ENCODE data around the gene MACROD2. TPM values are rescaled to one million over a fixed set of nuclear protein-coding genes. Genes with fewer than 3 reads are reported as not detected.

MACROD2 gene
- total and polyA plus RNA-seq, 4 donors: 13.0 to 67.1 (median 20.7) TPM

- peak in 2 of 3 donors; percentile 29 for DNase-seq
- no peak for ATAC-seq (ENCODE audit: insufficient read depth, low FRiP score)
- Histone ChIP-seq H3K36me3 (ENCODE audit: control insufficient read depth in 4 of 4, insufficient read depth in 4 of 4, low read length in 4 of 4) (no peaks in the 10 kb centered on the region), H3K4me1 (ENCODE audit: control insufficient read depth in 5 of 5, insufficient read depth in 5 of 5, low read length in 5 of 5) (peaks cover 0 to 19% (median 0%) of the 10 kb centered on the region in 5 donors), H3K27me3 (ENCODE audit: control insufficient read depth in 3 of 3, insufficient read depth in 3 of 3, low read length in 2 of 3) (no peaks in the 10 kb centered on the region), H3K4me3 (no peak overlapping the region), H3K9ac (ENCODE audit: insufficient read depth in 1 of 2, low read length in 2 of 2) (no peak overlapping the region), H3K27ac (ENCODE audit: low read depth in 1 of 2, low read length in 1 of 2) (no peak overlapping the region), H3K9me3 (ENCODE audit: control insufficient read depth in 4 of 4, insufficient read depth in 3 of 4, low read length in 3 of 4) (peaks cover 0 to 2% (median 0%) of the 10 kb centered on the region in 4 donors)
- 81 to 86% methylated on average over 5 of the region's 5 CpGs for WGBS, 2 donors
- no peak for TF ChIP-seq CTCF (IDR thresholded peaks at IDR 0.05; ENCODE audit: control extremely low read depth, extremely low read depth)
These were observed 1679.1 kb downstream of the MACROD2 start for GRCh38 chr20:15674253-15675060.

- DNase-seq (no peak), ATAC-seq (ENCODE audit: insufficient read depth, low FRiP score) (no peak)
- no peak for TF ChIP-seq CTCF (IDR thresholded peaks at IDR 0.05; ENCODE audit: control extremely low read depth, extremely low read depth)
- Histone ChIP-seq H3K9ac (ENCODE audit: insufficient read depth in 1 of 2, low read length in 2 of 2) (no peak overlapping the region), H3K27ac (ENCODE audit: low read depth in 1 of 2, low read length in 1 of 2) (no peak overlapping the region), H3K9me3 (ENCODE audit: control insufficient read depth in 4 of 4, insufficient read depth in 3 of 4, low read length in 3 of 4) (peaks cover 0 to 2% (median 0%) of the 10 kb centered on the region in 4 donors), H3K36me3 (ENCODE audit: control insufficient read depth in 4 of 4, insufficient read depth in 4 of 4, low read length in 4 of 4) (no peaks in the 10 kb centered on the region), H3K4me1 (ENCODE audit: control insufficient read depth in 5 of 5, insufficient read depth in 5 of 5, low read length in 5 of 5) (peaks cover 0 to 19% (median 0%) of the 10 kb centered on the region in 5 donors), H3K4me3 (no peak overlapping the region), H3K27me3 (ENCODE audit: control insufficient read depth in 3 of 3, insufficient read depth in 3 of 3, low read length in 2 of 3) (no peaks in the 10 kb centered on the region)
- WGBS, 2 donors: 88 to 95% methylated on average over 2 of the region's 2 CpGs
These were observed 1679.8 kb downstream of the MACROD2 start for GRCh38 chr20:15675061-15675514.

GRCh38 chr20:15675813-15676484 lies 1680.6 kb downstream of the MACROD2 start:
- H3K36me3 ChIP-seq (ENCODE audit: control insufficient read depth in 4 of 4, insufficient read depth in 4 of 4, low read length in 4 of 4): no peaks in the 10 kb centered on the region
- peaks cover 0 to 19% (median 0%) of the 10 kb centered on the region in 5 donors for H3K4me1 ChIP-seq (ENCODE audit: control insufficient read depth in 5 of 5, insufficient read depth in 5 of 5, low read length in 5 of 5)
- H3K9me3 ChIP-seq (ENCODE audit: control insufficient read depth in 4 of 4, insufficient read depth in 3 of 4, low read length in 3 of 4): peaks cover 0 to 2% (median 0%) of the 10 kb centered on the region in 4 donors
- H3K27me3 ChIP-seq (ENCODE audit: control insufficient read depth in 3 of 3, insufficient read depth in 3 of 3, low read length in 2 of 3): no peaks in the 10 kb centered on the region
- no peak overlapping the region for H3K9ac ChIP-seq (ENCODE audit: insufficient read depth in 1 of 2, low read length in 2 of 2)
- WGBS, 2 donors: 62 to 67% methylated on average over 1 of the region's 1 CpG
- DNase-seq (no peak), ATAC-seq (ENCODE audit: insufficient read depth, low FRiP score) (no peak)
- no peak overlapping the region for H3K4me3 ChIP-seq
- no peak for TF ChIP-seq CTCF (IDR thresholded peaks at IDR 0.05; ENCODE audit: control extremely low read depth, extremely low read depth)
- H3K27ac ChIP-seq (ENCODE audit: low read depth in 1 of 2, low read length in 1 of 2): no peak overlapping the region

Data from lung (tissue), 12 donors.